Left renal cortex interstitium (tissue), 4 donors: ENCODE measurements around the gene ERBIN. TPM values are rescaled to one million over a fixed set of nuclear protein-coding genes. Genes with fewer than 3 reads are reported as not detected.
A peak's percentile ranks its signal among the peaks of the same experiment; 100 is the strongest.

Experiments
- DNase-seq, 4 donors: peaks; one replicate each; pipeline ENCODE4 v3.0.0-alpha.2; 2013; ENCODE audit warnings: low read depth in 4 of 4, low spot score in 2 of 4, missing footprints in 1 of 4
- polyA plus RNA-seq, 4 donors: library from polyadenylated mRNA; unstranded; fragments of 120-200 nt; gene quantifications; one replicate each; pipeline ENCODE4 v1.2.1, GENCODE V29; 2013; ENCODE audit not compliant: insufficient read length in 4 of 4

ERBIN gene
- polyA plus RNA-seq, 4 donors, result 94.5 to 113 (median 104) TPM

GRCh38 chr5:65916636-65917035 lies 9.7 kb upstream of the ERBIN start:
- DNase-seq, result no peak

DNA sequence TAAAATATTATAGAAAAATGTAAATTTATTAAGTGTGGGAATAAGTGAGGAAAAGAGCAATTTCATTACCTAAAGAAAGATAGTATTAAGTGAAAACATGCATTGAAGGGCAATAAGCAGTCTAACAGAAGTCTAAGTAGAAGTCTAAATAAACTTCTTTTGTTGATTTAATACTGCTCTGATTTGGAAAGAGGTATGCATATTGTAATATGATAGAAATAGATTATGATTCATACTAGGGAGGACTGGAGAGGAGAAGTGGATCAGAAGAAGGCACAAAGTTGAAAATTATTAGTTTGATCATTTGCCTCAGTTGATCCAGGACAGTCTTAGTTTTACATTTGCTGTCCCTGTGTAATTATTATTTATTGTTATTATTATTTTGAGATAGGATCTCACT lies 6.6 kb upstream of the ERBIN start:
- no peak for DNase-seq

GRCh38 chr5:65923339-65923738 lies 3.0 kb upstream of the ERBIN start:
- DNase-seq, result no peak

DNA sequence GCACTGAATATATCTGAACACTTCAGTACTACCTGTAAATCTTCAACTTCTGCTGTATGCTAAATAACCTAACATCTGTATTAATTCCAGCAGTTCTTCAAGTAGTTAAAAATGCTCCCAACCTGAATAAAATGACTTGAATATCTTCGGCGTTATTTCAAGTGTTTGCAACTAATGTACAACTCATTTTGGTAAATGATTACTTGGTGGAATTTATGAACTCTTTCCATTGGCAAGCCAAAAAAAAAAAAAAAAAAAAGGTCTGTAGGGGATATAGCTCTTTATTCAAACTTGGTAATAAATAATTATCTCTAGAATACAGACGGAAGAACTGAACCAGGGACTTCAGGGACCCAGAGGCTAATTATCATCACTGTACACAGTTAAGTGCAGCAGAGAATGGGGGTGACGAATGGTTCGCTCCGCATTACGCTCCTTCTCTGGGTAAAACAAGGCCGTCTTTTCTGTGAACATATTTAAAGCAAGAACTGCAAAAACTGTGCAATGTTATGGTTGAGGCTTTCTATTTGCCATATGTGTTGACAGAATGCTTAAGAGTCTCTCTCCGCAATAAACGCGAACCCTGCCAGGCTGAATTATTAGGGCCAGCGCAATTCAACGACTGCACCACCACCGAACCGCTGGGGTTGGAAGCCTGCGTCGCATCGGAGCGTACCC lies 1.9 kb upstream of the ERBIN start:
- DNase-seq, result peak in 2 of 4 donors; percentile 44 to 73

GRCh38 chr5:65925044-65925600 lies 1.3 kb upstream of the ERBIN start:
- peak in 3 of 4 donors; percentile 53 to 76 (median 73) for DNase-seq

DNA sequence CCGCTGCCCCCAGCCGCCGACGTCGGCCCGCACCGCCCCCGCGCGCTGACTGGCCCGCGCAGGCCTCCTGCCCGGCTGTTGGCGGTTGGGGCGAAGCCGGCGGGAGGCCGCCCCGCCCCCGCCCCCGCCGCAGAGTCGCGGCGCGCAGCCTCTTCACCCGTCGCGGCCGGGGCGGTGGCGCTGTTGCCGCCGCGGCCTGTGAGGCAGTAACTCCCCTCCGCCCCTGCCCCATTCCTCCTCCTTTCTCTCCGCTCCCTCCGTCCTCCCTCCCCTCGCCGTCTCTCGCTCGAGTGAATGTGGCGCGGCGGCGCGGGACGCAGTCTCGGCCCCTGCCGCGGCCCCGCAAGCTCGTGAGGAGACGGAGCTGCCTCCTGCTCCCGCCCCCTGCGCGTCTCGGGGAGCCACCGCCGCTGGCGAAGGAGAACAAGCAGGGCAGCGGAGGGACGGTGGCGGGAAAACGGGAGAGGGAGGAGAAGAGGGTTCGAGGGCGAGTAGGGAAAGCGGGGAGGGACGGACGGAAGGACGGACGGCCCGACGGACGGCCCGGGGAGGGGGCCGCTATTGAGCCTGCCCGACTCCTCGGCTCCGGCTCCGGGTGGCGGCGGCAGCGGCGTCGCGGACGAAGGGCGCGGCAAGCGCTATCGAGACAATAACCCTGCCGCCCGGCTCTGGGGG lies 637 bp upstream of the ERBIN start:
- DNase-seq, result peak; percentile 74 to 86 (median 82)

GRCh38 chr5:65926893-65927292 lies 518 bp downstream of the ERBIN start:
- peak in 2 of 4 donors; percentile 18 to 41 for DNase-seq

DNA sequence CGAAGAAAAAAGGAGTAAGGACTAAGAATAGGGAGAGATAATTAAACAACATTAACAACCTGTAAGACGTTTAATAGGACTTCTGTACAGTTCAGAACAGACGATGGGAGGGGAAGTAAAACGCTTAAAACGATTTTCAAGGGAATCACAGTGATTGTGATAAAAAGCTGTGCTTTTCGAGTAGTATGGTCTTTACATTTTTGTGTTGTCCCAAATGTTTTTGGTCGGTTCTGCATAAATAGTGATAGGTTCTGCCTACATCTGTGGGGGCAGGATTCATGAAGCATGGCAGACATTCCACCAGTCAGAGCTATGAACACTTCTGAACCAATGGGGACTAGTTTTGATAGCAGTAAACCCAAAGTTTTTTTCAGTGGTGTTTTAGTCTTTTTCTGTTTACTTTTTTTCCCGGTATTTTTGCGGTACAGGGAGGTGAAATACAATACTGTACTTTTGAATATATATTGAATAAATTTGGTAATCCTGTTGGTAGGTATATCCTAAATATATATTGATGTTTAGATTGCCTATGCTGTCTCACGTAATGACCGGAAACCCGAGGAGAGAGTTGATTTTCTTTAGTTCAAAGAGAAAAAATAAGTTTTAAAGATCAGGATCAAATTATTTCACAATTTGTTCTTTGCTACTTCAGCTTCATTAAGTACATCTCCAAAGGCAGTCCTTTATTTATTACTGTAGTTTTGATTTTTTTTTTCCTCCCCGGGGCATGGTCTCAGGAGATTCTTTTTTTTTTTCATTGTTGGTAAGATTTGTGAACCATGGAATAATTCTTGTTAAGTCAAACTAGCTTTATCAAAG lies 1.3 kb downstream of the ERBIN start:
- peak in 3 of 4 donors; percentile 32 to 68 (median 66) for DNase-seq

DNA sequence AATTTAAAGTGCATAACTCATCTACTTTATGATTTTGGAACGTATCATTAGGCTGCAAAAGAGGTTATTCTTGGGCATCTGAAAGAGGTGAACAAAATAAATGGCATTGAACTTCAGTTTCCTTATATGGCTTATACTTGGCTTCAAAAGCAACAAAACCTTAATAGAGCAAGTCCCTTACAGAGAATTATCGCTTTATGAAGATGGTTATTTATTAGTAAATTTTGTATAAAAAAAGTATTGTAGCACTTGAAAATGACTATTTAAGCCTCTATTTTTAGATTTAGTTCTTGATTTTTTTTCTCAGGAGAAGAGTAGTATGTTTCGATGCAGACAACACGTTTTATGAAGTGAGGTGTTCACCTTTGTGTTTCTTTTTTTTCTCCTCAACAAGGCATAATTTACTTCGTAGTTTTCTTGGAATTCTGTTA lies 2.0 kb downstream of the ERBIN start:
- DNase-seq, result peak in 2 of 4 donors; percentile 20 to 55

DNA sequence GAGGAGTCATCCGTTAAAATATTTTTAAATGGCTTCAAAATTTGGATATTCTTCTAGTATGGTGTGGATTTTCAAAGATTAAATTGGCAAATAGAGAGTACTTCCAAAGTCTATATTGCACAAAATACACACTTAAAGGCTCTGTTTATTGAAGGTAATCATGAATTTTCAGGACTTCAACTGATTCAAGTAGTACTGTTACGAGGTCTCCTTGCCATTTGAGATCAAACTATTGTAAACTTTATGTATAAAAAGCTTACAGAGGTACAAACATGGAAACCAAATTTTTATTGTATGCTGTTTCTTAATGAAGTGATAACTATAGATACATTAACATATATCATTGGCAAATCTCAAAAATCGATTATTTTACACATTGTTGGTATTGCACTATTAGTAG lies 2.5 kb downstream of the ERBIN start:
- DNase-seq, result no peak

DNA sequence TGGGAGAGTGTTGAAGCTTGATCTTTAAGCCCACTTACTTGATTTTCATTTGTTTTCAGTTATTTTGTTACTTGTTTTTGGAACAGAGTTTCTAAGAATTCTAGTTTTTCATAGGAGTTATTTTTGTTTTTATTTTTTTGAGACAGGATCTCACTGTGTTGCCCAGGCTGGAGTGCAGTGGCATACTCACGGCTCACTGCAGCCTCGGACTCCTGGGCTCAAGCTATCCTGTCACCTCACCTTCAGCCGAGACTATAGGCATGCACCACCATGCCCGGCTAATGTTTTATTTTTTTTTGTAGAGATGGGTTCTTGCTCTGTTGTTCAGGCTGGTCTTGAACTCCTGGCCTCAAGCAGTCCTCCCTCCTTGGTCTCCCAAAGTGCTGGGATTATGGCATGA lies 6.3 kb downstream of the ERBIN start:
- DNase-seq, result no peak

- no peak for DNase-seq
Observed at GRCh38 chr5:65933295-65933694, 6.9 kb downstream of the ERBIN start.

- DNase-seq, result no peak
Observed at GRCh38 chr5:65938256-65938655, 11.9 kb downstream of the ERBIN start.

DNA sequence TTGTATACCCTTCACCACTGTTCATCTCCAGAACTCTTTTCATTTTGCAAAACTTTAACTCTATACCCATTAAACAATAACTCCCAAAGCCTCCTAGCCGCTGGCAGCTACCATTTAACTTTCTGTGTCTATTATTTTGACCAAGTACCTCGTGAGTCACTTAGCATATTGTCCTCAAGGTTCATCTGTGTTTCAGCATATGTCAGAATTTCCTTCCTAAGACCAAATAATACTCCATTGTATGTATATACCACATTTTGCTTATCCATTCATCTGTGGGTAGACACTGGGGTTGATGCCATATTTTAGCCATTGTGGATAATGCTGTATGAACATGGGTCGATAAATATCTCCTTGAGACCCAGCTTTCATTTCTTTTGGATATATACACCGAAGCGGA lies 17.4 kb downstream of the ERBIN start:
- no peak for DNase-seq

DNA sequence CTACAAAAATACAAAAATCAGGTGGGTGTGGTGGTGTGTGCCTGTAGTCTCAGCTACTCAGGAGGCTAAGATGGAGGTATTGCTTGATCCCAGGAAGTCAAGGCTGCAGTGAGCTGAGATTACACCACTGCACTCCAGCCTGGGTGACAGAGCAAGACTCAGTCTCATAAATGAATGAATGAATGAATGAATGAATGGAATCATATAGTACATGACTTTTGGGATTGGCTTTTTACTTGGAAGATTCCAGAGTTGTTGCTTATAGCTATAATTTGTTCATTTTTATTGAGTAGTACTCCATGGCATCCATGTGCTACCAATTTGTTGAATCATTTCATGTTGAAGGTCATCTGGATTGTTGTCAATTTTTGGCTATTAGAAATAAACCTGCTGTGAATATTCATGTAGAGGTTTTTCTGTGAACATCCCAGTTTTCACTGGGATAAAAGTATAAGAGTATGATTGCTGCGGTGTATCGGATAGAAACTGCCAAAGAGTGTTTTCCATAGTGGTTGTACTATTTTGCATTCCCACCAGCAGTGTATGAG lies 19.9 kb downstream of the ERBIN start:
- no peak for DNase-seq

DNA sequence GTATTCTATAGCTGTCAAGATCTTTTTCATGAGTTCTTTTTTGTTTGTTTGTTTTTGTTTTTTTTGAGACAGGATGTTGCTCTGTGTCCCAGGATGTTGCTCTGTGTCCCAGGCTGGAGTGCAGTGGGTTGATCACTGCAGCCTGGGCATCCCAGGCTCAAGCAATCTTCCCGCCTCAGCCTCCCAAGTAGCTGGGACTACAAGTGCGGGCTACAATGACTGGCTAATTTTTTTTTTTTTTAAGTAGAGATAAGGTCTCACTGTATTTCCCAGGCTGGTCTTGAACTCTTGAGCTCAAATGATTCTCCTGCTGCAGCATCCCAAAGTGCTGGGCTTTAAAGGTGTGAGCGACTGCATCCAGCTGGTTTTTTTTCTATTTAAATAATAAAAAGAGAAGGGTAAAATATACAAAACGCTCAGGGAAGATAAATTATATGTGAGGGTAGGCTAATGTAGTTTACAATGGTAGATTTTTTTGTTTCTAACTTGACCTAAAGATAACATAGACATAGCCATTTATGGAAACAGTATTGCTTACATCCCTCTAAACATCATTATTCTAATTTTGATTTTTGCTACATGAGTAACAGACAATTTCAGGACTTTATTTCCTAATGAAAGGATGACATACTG lies 21.9 kb downstream of the ERBIN start:
- no peak for DNase-seq

DNA sequence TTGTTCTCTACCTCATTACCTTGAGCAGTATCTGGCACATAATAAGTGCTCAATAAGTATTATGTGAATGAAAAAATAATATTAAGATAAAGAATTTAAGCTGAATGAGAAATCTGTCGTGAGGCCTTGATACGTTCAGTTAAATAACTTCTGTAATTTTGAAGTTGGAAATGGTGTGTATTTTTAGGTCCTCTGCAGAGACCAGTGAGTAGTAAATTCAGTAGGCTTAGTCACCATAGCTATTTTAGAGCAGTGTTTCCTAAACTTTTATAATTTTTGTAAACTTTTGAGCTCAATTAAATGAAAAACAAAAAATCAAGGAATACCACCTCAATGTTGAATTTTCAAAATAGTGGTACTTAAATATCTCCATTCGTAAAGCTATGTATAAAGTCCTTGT lies 25.0 kb downstream of the ERBIN start:
- no peak for DNase-seq

GRCh38 chr5:65952259-65952658 lies 25.9 kb downstream of the ERBIN start:
- DNase-seq, result no peak

DNA sequence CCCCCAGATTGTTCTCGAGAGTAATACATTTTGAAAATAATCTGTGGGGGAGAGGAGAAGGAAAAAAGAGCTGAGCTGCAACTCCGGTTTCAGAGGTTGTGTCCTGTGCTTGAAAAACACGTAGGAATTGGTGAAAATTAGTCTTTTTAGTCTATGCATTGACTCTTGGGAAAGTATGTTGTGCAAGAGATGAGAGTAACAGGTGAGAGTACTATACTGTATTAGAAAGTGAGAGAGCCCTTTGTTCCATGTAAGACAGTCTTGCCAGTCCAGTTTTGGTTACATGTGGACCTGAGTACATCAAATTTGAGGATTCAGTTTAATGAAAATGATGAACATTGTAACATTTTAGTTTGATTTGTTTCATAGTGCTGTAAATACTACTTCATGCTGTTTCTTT lies 27.8 kb downstream of the ERBIN start:
- DNase-seq, result no peak

- no peak for DNase-seq
Observed at GRCh38 chr5:65955746-65956145, 29.4 kb downstream of the ERBIN start.
